Trophoblast cell (in vitro differentiated cells and primary cell): ENCODE data around the gene VPS26C.
"Not testable (repeated sequence)": the region's sequence is repeated elsewhere in the genome, so short reads cannot be mapped to it uniquely, and the experiment has no call there.

Experiments used
- DNase-seq, 2 donors: peaks; one replicate each; pipeline ENCODE4 v3.0.0-alpha.2; 2016
- H2AFZ ChIP-seq: 2 replicates; pipeline ENCODE4 v1.6.1; 2013; ENCODE audit warnings: low read length, moderate library complexity, mild to moderate bottlenecking; ENCODE audit not compliant: insufficient read depth, poor library complexity
- H2AK5ac ChIP-seq: 2 replicates; pipeline ENCODE4 v1.6.1; 2013; ENCODE audit warnings: mild to moderate bottlenecking, low read length
- H2BK120ac ChIP-seq: 2 replicates; pipeline ENCODE4 v1.6.1; 2013; ENCODE audit warnings: low read length, mild to moderate bottlenecking, moderate library complexity; ENCODE audit not compliant: insufficient read depth, poor library complexity
- H2BK12ac ChIP-seq: 2 replicates; pipeline ENCODE4 v1.6.1; 2013; ENCODE audit warnings: mild to moderate bottlenecking, low read length, moderate library complexity
- H2BK5ac ChIP-seq: 2 replicates; pipeline ENCODE4 v1.6.1; 2013; ENCODE audit warnings: low read length, low read depth, moderate library complexity, mild to moderate bottlenecking; ENCODE audit not compliant: poor library complexity
- H3K14ac ChIP-seq: 2 replicates; pipeline ENCODE4 v1.6.1; 2013; ENCODE audit warnings: mild to moderate bottlenecking, low read length
- H3K18ac ChIP-seq: 2 replicates; pipeline ENCODE4 v1.6.1; 2013; ENCODE audit warnings: mild to moderate bottlenecking, low read length
- H3K23ac ChIP-seq: 2 replicates; pipeline ENCODE4 v1.6.1; 2013; ENCODE audit warnings: low read length
- H3K27ac ChIP-seq: 2 replicates; pipeline ENCODE4 v1.5.1; 2013; ENCODE audit warnings: low read depth, mild to moderate bottlenecking, inconsistent platforms, low read length, moderate library complexity
- H3K27me3 ChIP-seq: 2 replicates; pipeline ENCODE4 v1.6.1; 2013; ENCODE audit warnings: inconsistent platforms, mild to moderate bottlenecking, low read length, moderate library complexity; ENCODE audit not compliant: insufficient read depth
- H3K36me3 ChIP-seq, 2 experiments: 1 replicate in 1 of 2; 2 replicates in 1 of 2; pipeline ENCODE4 v1.6.1; 2013; ENCODE audit warnings: low read length in 2 of 2, mild to moderate bottlenecking in 2 of 2, moderate library complexity in 1 of 2; ENCODE audit not compliant: insufficient read depth in 2 of 2, control insufficient read depth in 1 of 2
- H3K4ac ChIP-seq: 2 replicates; pipeline ENCODE4 v1.6.1; 2013; ENCODE audit warnings: low read depth, mild to moderate bottlenecking, low read length, moderate library complexity
- H3K4me1 ChIP-seq, 2 experiments: 1 replicate in 1 of 2; 2 replicates in 1 of 2; pipeline ENCODE4 v1.6.1; 2013; ENCODE audit warnings: low read length in 2 of 2, mild to moderate bottlenecking in 2 of 2, moderate library complexity in 1 of 2; ENCODE audit not compliant: insufficient read depth in 2 of 2, control insufficient read depth in 1 of 2
- H3K4me2 ChIP-seq: 2 replicates; pipeline ENCODE4 v1.6.1; 2013; ENCODE audit warnings: inconsistent platforms, mild to moderate bottlenecking, low read length, moderate library complexity
- H3K4me3 ChIP-seq: 2 replicates; pipeline ENCODE4 v1.5.1; 2013; ENCODE audit warnings: mild to moderate bottlenecking, low read depth, low read length, inconsistent platforms
- H3K79me1 ChIP-seq: one replicate; pipeline ENCODE4 v1.6.1; 2013; ENCODE audit warnings: low read length
- H3K79me2 ChIP-seq: 2 replicates; pipeline ENCODE4 v1.6.1; 2013; ENCODE audit warnings: low read length, mild to moderate bottlenecking; ENCODE audit not compliant: control insufficient read depth, insufficient read depth, poor library complexity
- H3K9ac ChIP-seq: 2 replicates; pipeline ENCODE4 v1.6.1; 2013; ENCODE audit warnings: mild to moderate bottlenecking, low read length
- H3K9me3 ChIP-seq: 2 replicates; pipeline ENCODE4 v1.6.1; 2013; ENCODE audit warnings: low read depth, mild to moderate bottlenecking, control low read depth, inconsistent platforms, low read length; ENCODE audit not compliant: insufficient read depth
- H4K12ac ChIP-seq: 2 replicates; pipeline ENCODE4 v1.6.1; 2013; ENCODE audit warnings: low read depth, mild to moderate bottlenecking, low read length, moderate library complexity
- H4K8ac ChIP-seq: 2 replicates; pipeline ENCODE4 v1.6.1; 2013; ENCODE audit warnings: low read depth, mild to moderate bottlenecking, low read length, moderate library complexity
- H4K91ac ChIP-seq: one replicate; pipeline ENCODE4 v1.6.1; 2013; ENCODE audit warnings: low read depth, mild to moderate bottlenecking, low read length, moderate library complexity
- WGBS: extraction: QIAGEN DNeasy Blood & Tissue Kit; methylation state at CpG from one replicate; pipeline ENCODE4 v1.1.7; 2013; ENCODE audit warnings: missing lambda C conversion rate; ENCODE audit not compliant: insufficient read length, insufficient coverage; ENCODE audit errors: extremely low coverage; 5-methylcytosine and 5-hydroxymethylcytosine counted together

VPS26C gene

GRCh38 chr21:37294679-37295078, 27.5 kb upstream of the VPS26C start:
- no peak for DNase-seq
- Histone ChIP-seq H4K8ac (no peak overlapping the region), H3K9ac (no peak overlapping the region), H2BK5ac (no peak overlapping the region), H3K4me2 (no peak overlapping the region), H4K91ac (no peak overlapping the region), H2BK120ac (no peak overlapping the region), H3K18ac (no peak overlapping the region), H3K4me3 (no peak overlapping the region), H3K9me3 (no peaks in the 10 kb centered on the region), H3K23ac (no peak overlapping the region), H4K12ac (no peak overlapping the region), H3K4me1 (peaks cover 0 to 3% of the 10 kb centered on the region in 2 experiments), H3K36me3 (no peaks in the 10 kb centered on the region), H3K27me3 (no peaks in the 10 kb centered on the region), H2AFZ (no peak overlapping the region), H3K14ac (no peak overlapping the region), H2BK12ac (no peak overlapping the region), H3K27ac (no peak overlapping the region), H3K4ac (no peak overlapping the region), H3K79me2 (no peaks in the 10 kb centered on the region), H3K79me1 (no peaks in the 10 kb centered on the region), H2AK5ac (no peak overlapping the region)
- no CpG with 5 or more reads among the region's 5 CpGs for WGBS

- H4K8ac ChIP-seq = no peak overlapping the region
- H3K4me2 ChIP-seq = no peak overlapping the region
- no peaks in the 10 kb centered on the region for H3K36me3 ChIP-seq
- H3K79me1 ChIP-seq = no peaks in the 10 kb centered on the region
- no peak overlapping the region for H2BK120ac ChIP-seq
- no peak overlapping the region for H4K91ac ChIP-seq
- no peak overlapping the region for H4K12ac ChIP-seq
- no peak overlapping the region for H3K4ac ChIP-seq
- DNase-seq = no peak
- no peak overlapping the region for H3K23ac ChIP-seq
- WGBS = no CpG with 5 or more reads among the region's 3 CpGs
- no peak overlapping the region for H3K9ac ChIP-seq
- H2AK5ac ChIP-seq = no peak overlapping the region
- H2BK12ac ChIP-seq = no peak overlapping the region
- H3K4me1 ChIP-seq = peaks cover 0 to 3% of the 10 kb centered on the region in 2 experiments
- no peak overlapping the region for H3K4me3 ChIP-seq
- no peak overlapping the region for H2BK5ac ChIP-seq
- H2AFZ ChIP-seq = no peak overlapping the region
- H3K79me2 ChIP-seq = no peaks in the 10 kb centered on the region
- H3K9me3 ChIP-seq = no peaks in the 10 kb centered on the region
- no peak overlapping the region for H3K14ac ChIP-seq
- no peak overlapping the region for H3K18ac ChIP-seq
- no peak overlapping the region for H3K27ac ChIP-seq
- no peaks in the 10 kb centered on the region for H3K27me3 ChIP-seq
Measured at GRCh38 chr21:37292941-37293340, 25.8 kb upstream of the VPS26C start.

DNA sequence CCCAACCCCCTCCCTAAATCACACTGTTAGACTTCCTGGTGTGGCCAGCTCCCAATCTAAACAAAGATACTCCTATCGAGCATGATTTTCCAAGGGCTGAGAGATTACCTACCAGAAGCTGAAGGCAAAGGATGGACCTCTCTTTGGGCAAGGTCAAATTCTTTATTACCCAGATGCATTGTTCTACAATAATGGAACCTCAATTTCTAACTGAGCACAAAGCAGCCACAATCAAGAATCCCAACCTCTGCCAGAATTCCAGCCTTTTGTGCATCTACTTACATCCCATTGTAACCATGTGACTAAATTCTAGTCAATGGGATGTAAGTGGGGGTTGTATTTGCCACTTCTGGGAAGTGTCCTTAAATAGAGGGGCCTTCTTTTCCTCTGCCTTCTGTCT, 24.9 kb upstream of the VPS26C start:
- Histone ChIP-seq H4K91ac (no peak overlapping the region), H3K4me2 (no peak overlapping the region), H2BK12ac (no peak overlapping the region), H3K23ac (no peak overlapping the region), H2BK120ac (no peak overlapping the region), H4K12ac (no peak overlapping the region), H2AFZ (no peak overlapping the region), H4K8ac (no peak overlapping the region), H3K18ac (no peak overlapping the region), H3K4ac (no peak overlapping the region), H3K27ac (no peak overlapping the region), H3K27me3 (no peaks in the 10 kb centered on the region), H3K4me3 (no peak overlapping the region), H3K14ac (no peak overlapping the region), H3K4me1 (peaks cover 0 to 3% of the 10 kb centered on the region in 2 experiments), H3K79me1 (no peaks in the 10 kb centered on the region), H3K36me3 (no peaks in the 10 kb centered on the region), H2BK5ac (no peak overlapping the region), H3K79me2 (no peaks in the 10 kb centered on the region), H2AK5ac (no peak overlapping the region), H3K9me3 (no peaks in the 10 kb centered on the region), H3K9ac (no peak overlapping the region)
- WGBS = no CpG with 5 or more reads among the region's 1 CpG
- no peak for DNase-seq

- not testable (repeated sequence) for H3K23ac ChIP-seq, H4K8ac ChIP-seq, H2BK120ac ChIP-seq, H2BK5ac ChIP-seq, H2AK5ac ChIP-seq, H3K27ac ChIP-seq, H3K4me3 ChIP-seq, H3K4me2 ChIP-seq, H3K27me3 ChIP-seq, H4K91ac ChIP-seq, H3K79me1 ChIP-seq, H3K4ac ChIP-seq, H4K12ac ChIP-seq, H3K18ac ChIP-seq, DNase-seq, H3K4me1 ChIP-seq, H3K9me3 ChIP-seq, H3K14ac ChIP-seq, H2BK12ac ChIP-seq, H3K79me2 ChIP-seq, H3K9ac ChIP-seq, H3K36me3 ChIP-seq, H2AFZ ChIP-seq
- no CpG with 5 or more reads among the region's 38 CpGs for WGBS
Measured at GRCh38 chr21:37283191-37283710, 16.1 kb upstream of the VPS26C start.
